22Rv1 (cell line): Measurements from ENCODE around the gene PCP4.

Experiments
- H3K27ac ChIP-seq: fragments of 450-650 bp; 2 replicates; pipeline ENCODE4 v1.5.1; 2017
- CTCF ChIP-seq: fragments of 450-650 bp; IDR thresholded peaks from 2 replicates; pipeline ENCODE4 v1.5.1; 2017; ENCODE audit warnings: mild to moderate bottlenecking
- ZFX ChIP-seq: fragments of 450-650 bp; IDR thresholded peaks from 2 replicates; pipeline ENCODE4 v1.6.1; 2017; ENCODE audit warnings: antibody characterized with exemption, borderline replicate concordance

Gene PCP4

GRCh38 chr21:39842741-39843459 lies 24.3 kb upstream of the PCP4 start:
- no peak overlapping the region for H3K27ac ChIP-seq
- TF ChIP-seq CTCF (no peak), ZFX (no peak)

GRCh38 chr21:39843483-39843882 lies 23.8 kb upstream of the PCP4 start:
- no peak overlapping the region for H3K27ac ChIP-seq
- TF ChIP-seq ZFX (no peak), CTCF (no peak)

- H3K27ac ChIP-seq: no peak overlapping the region
- no peak for TF ChIP-seq CTCF
- no peak for TF ChIP-seq ZFX
These were observed 23.3 kb upstream of the PCP4 start for GRCh38 chr21:39843916-39844315.

GRCh38 chr21:39845571-39846130 lies 21.6 kb upstream of the PCP4 start:
- no peak overlapping the region for H3K27ac ChIP-seq
- TF ChIP-seq CTCF (no peak), ZFX (no peak)

GRCh38 chr21:39847877-39848276 lies 19.4 kb upstream of the PCP4 start:
- TF ChIP-seq CTCF (no peak), ZFX (no peak)
- no peak overlapping the region for H3K27ac ChIP-seq

GRCh38 chr21:39849014-39849655 lies 18.1 kb upstream of the PCP4 start:
- no peak overlapping the region for H3K27ac ChIP-seq
- no peak for TF ChIP-seq CTCF
- TF ChIP-seq ZFX: no peak

GRCh38 chr21:39850333-39850732 lies 16.9 kb upstream of the PCP4 start:
- TF ChIP-seq CTCF (no peak), ZFX (no peak)

More at GRCh38 chr21:39850333-39850732, 16.9 kb upstream of the PCP4 start:
- no peak overlapping the region for H3K27ac ChIP-seq
